ENCODE measurements around the gene MEF2B. TPM values are rescaled to one million over a fixed set of nuclear protein-coding genes. Genes with fewer than 3 reads are reported as not detected.
"Not testable (repeated sequence)": the region's sequence is repeated elsewhere in the genome, so short reads cannot be mapped to it uniquely, and the experiment has no call there.

MEF2B gene
- total and polyA plus RNA-seq, 7 experiments from 2014 or later, result 0.27 to 6.4 (median 4.0) TPM; not detected in 1

- Histone ChIP-seq H3K4me1 (ENCODE audit: control insufficient read depth in 2 of 2, insufficient read depth in 2 of 2, low read length in 2 of 2) (no peaks in the 10 kb centered on the region), H3K27ac (ENCODE audit: low read depth, low read length) (no peak overlapping the region), H3K27me3 (ENCODE audit: control insufficient read depth in 2 of 2, insufficient read depth in 2 of 2, low read length in 2 of 2) (no peaks in the 10 kb centered on the region), H3K9me3 (ENCODE audit: control insufficient read depth in 2 of 3, low read length in 3 of 3) (no peaks in the 10 kb centered on the region), H3K36me3 (ENCODE audit: control insufficient read depth in 2 of 3, insufficient read depth in 3 of 3, low read length in 3 of 3) (peaks cover 0 to 16% (median 0%) of the 10 kb centered on the region in 3 experiments), H3K4me3 (ENCODE audit: low read length) (no peak overlapping the region)
- Mint-ChIP-seq H3K36me3 (peaks cover 0 to 5% (median 0%) of the 10 kb centered on the region in 5 donors), H3K9me3 (no peaks in the 10 kb centered on the region), H3K27me3 (peaks cover 0 to 6% (median 0%) of the 10 kb centered on the region in 5 donors), H3K27ac (peak overlapping the region in 1 of 9 donors; percentile 36), H3K4me1 (peaks cover 0 to 13% (median 8%) of the 10 kb centered on the region in 7 donors), H3K4me3 (no peak overlapping the region)
- POLR2A ChIA-PET, result no interaction called here
- DNase-seq (no peak), ATAC-seq (no peak)
- intact Hi-C loops (cut with micrococcal nuclease), result no loop called here
- CTCF ChIA-PET, result no interaction called here
Observed at GRCh38 chr19:19111136-19111835, 58.8 kb downstream of the MEF2B start.

- CTCF ChIA-PET, result interaction anchor here (1.7 kb wide), 1 partner anchor 56 kb away, joined by 7 read pairs; no protein-coding TSS in a partner anchor
- Mint-ChIP-seq H3K27me3 (peaks cover 0 to 6% (median 0%) of the 10 kb centered on the region in 5 donors), H3K4me1 (peaks cover 0 to 13% (median 8%) of the 10 kb centered on the region in 7 donors), H3K4me3 (peak overlapping the region in 2 of 10 donors; percentile 23 to 54), H3K27ac (no peak overlapping the region), H3K36me3 (peaks cover 0 to 5% (median 0%) of the 10 kb centered on the region in 5 donors), H3K9me3 (no peaks in the 10 kb centered on the region)
- Histone ChIP-seq H3K36me3 (ENCODE audit: control insufficient read depth in 2 of 3, insufficient read depth in 3 of 3, low read length in 3 of 3) (peaks cover 0 to 20% (median 0%) of the 10 kb centered on the region in 3 experiments), H3K27me3 (ENCODE audit: control insufficient read depth in 2 of 2, insufficient read depth in 2 of 2, low read length in 2 of 2) (no peaks in the 10 kb centered on the region), H3K4me1 (ENCODE audit: control insufficient read depth in 2 of 2, insufficient read depth in 2 of 2, low read length in 2 of 2) (no peaks in the 10 kb centered on the region), H3K4me3 (ENCODE audit: low read length) (no peak overlapping the region), H3K9me3 (ENCODE audit: control insufficient read depth in 2 of 3, low read length in 3 of 3) (no peaks in the 10 kb centered on the region), H3K27ac (ENCODE audit: low read depth, low read length) (no peak overlapping the region)
- POLR2A ChIA-PET, result interaction anchor here (1.4 kb wide), 1 partner anchor 45 kb away, joined by 4 read pairs; no protein-coding TSS in a partner anchor
- peak; percentile 68 for ATAC-seq
- DNase-seq, result peak in 5 of 9 donors; percentile 13 to 28 (median 16)
- intact Hi-C loops (cut with micrococcal nuclease), result loop anchor here in 1 of 2 donors (1.0 kb wide), 1 partner anchor 57 kb away; no protein-coding TSS in a partner anchor
Observed at GRCh38 chr19:19110410-19111135, 59.5 kb downstream of the MEF2B start.

- intact Hi-C loops (cut with micrococcal nuclease), result no loop called here
- no peak for DNase-seq
- Histone ChIP-seq H3K36me3 (ENCODE audit: control insufficient read depth in 2 of 3, insufficient read depth in 3 of 3, low read length in 3 of 3) (peaks cover 0 to 25% (median 0%) of the 10 kb centered on the region in 3 experiments), H3K27me3 (ENCODE audit: control insufficient read depth in 2 of 2, insufficient read depth in 2 of 2, low read length in 2 of 2) (no peaks in the 10 kb centered on the region), H3K4me3 (ENCODE audit: low read length) (no peak overlapping the region), H3K9me3 (ENCODE audit: control insufficient read depth in 2 of 3, low read length in 3 of 3) (no peaks in the 10 kb centered on the region), H3K27ac (ENCODE audit: low read depth, low read length) (no peak overlapping the region), H3K4me1 (ENCODE audit: control insufficient read depth in 2 of 2, insufficient read depth in 2 of 2, low read length in 2 of 2) (no peaks in the 10 kb centered on the region)
- Mint-ChIP-seq H3K36me3 (peaks cover 0 to 10% (median 0%) of the 10 kb centered on the region in 5 donors), H3K4me3 (peak overlapping the region in 1 of 10 donors; percentile 54), H3K27ac (no peak overlapping the region), H3K4me1 (peaks cover 0 to 13% (median 8%) of the 10 kb centered on the region in 7 donors), H3K27me3 (peaks cover 0 to 6% (median 0%) of the 10 kb centered on the region in 5 donors), H3K9me3 (no peaks in the 10 kb centered on the region)
- no peak for ATAC-seq
- CTCF ChIA-PET, result interaction anchor here (0.6 to 1.7 kb wide), 3 partner anchors 12 to 55 kb away, joined by 3 to 7 read pairs (median 6); no protein-coding TSS in a partner anchor
- POLR2A ChIA-PET, result interaction anchor here (1.4 kb wide), 1 partner anchor 44 kb away, joined by 4 read pairs; no protein-coding TSS in a partner anchor
Observed at GRCh38 chr19:19109601-19110000, 60.5 kb downstream of the MEF2B start.

- ChIA-PET POLR2A (no interaction called here), CTCF (no interaction called here)
- H3K4me3 ChIP-seq (ENCODE audit: low read length), result no peak overlapping the region
- H3K27ac ChIP-seq (ENCODE audit: low read depth, low read length), result no peak overlapping the region
- Mint-ChIP-seq H3K4me3 (no peak overlapping the region), H3K27me3 (peaks cover 0 to 6% (median 0%) of the 10 kb centered on the region in 5 donors), H3K4me1 (peaks cover 0 to 13% (median 8%) of the 10 kb centered on the region in 7 donors), H3K36me3 (peaks cover 0 to 11% (median 0%) of the 10 kb centered on the region in 5 donors), H3K9me3 (no peaks in the 10 kb centered on the region), H3K27ac (no peak overlapping the region)
- no peaks in the 10 kb centered on the region for H3K4me1 ChIP-seq (ENCODE audit: control insufficient read depth in 2 of 2, insufficient read depth in 2 of 2, low read length in 2 of 2)
- no peaks in the 10 kb centered on the region for H3K27me3 ChIP-seq (ENCODE audit: control insufficient read depth in 2 of 2, insufficient read depth in 2 of 2, low read length in 2 of 2)
- DNase-seq (no peak), ATAC-seq (no peak)
- peaks cover 0 to 27% (median 3%) of the 10 kb centered on the region in 3 experiments for H3K36me3 ChIP-seq (ENCODE audit: control insufficient read depth in 2 of 3, insufficient read depth in 3 of 3, low read length in 3 of 3)
- intact Hi-C loops (cut with micrococcal nuclease), result no loop called here
- no peaks in the 10 kb centered on the region for H3K9me3 ChIP-seq (ENCODE audit: control insufficient read depth in 2 of 3, low read length in 3 of 3)
Observed at GRCh38 chr19:19107654-19108053, 62.4 kb downstream of the MEF2B start.

- intact Hi-C loops (cut with micrococcal nuclease); H3K9me3 ChIP-seq (ENCODE audit: control insufficient read depth in 2 of 3, low read length in 3 of 3); DNase-seq; H3K27me3 Mint-ChIP-seq; H3K4me1 ChIP-seq (ENCODE audit: control insufficient read depth in 2 of 2, insufficient read depth in 2 of 2, low read length in 2 of 2); POLR2A ChIA-PET; H3K27me3 ChIP-seq (ENCODE audit: control insufficient read depth in 2 of 2, insufficient read depth in 2 of 2, low read length in 2 of 2); H3K4me3 ChIP-seq (ENCODE audit: low read length); H3K4me3 Mint-ChIP-seq; H3K27ac Mint-ChIP-seq; H3K27ac ChIP-seq (ENCODE audit: low read depth, low read length); H3K9me3 Mint-ChIP-seq; ATAC-seq; CTCF ChIA-PET: not testable (repeated sequence)
- Mint-ChIP-seq H3K4me1 (peaks cover 0 to 13% (median 8%) of the 10 kb centered on the region in 7 donors), H3K36me3 (peaks cover 0 to 11% (median 0%) of the 10 kb centered on the region in 5 donors)
- H3K36me3 ChIP-seq (ENCODE audit: control insufficient read depth in 2 of 3, insufficient read depth in 3 of 3, low read length in 3 of 3), result peaks cover 0 to 27% (median 3%) of the 10 kb centered on the region in 3 experiments
Observed at GRCh38 chr19:19106938-19107337, 63.1 kb downstream of the MEF2B start.

GRCh38 chr19:19106056-19106551, 64.0 kb downstream of the MEF2B start:
- Mint-ChIP-seq H3K4me1 (peaks cover 0 to 8% (median 7%) of the 10 kb centered on the region in 7 donors), H3K36me3 (peaks cover 0 to 11% (median 0%) of the 10 kb centered on the region in 5 donors), H3K27ac (no peak overlapping the region), H3K9me3 (no peaks in the 10 kb centered on the region), H3K27me3 (peaks cover 0 to 2% (median 0%) of the 10 kb centered on the region in 5 donors), H3K4me3 (no peak overlapping the region)
- DNase-seq, result no peak
- ChIA-PET CTCF (no interaction called here), POLR2A (no interaction called here)
- no peaks in the 10 kb centered on the region for H3K4me1 ChIP-seq (ENCODE audit: control insufficient read depth in 2 of 2, insufficient read depth in 2 of 2, low read length in 2 of 2)
- intact Hi-C loops (cut with micrococcal nuclease), result no loop called here
- ATAC-seq, result no peak
- H3K27ac ChIP-seq (ENCODE audit: low read depth, low read length), result no peak overlapping the region
- H3K4me3 ChIP-seq (ENCODE audit: low read length), result no peak overlapping the region
- H3K27me3 ChIP-seq (ENCODE audit: control insufficient read depth in 2 of 2, insufficient read depth in 2 of 2, low read length in 2 of 2), result no peaks in the 10 kb centered on the region
- H3K36me3 ChIP-seq (ENCODE audit: control insufficient read depth in 2 of 3, insufficient read depth in 3 of 3, low read length in 3 of 3), result peaks cover 0 to 34% (median 3%) of the 10 kb centered on the region in 3 experiments
- no peaks in the 10 kb centered on the region for H3K9me3 ChIP-seq (ENCODE audit: control insufficient read depth in 2 of 3, low read length in 3 of 3)

Measured in naive thymus-derived CD4-positive, alpha-beta T cell (primary cell).